Measurements from ENCODE around the gene PNKD.
"Not testable (repeated sequence)": the region's sequence is repeated elsewhere in the genome, so short reads cannot be mapped to it uniquely, and the experiment has no call there.

PNKD gene

DNA sequence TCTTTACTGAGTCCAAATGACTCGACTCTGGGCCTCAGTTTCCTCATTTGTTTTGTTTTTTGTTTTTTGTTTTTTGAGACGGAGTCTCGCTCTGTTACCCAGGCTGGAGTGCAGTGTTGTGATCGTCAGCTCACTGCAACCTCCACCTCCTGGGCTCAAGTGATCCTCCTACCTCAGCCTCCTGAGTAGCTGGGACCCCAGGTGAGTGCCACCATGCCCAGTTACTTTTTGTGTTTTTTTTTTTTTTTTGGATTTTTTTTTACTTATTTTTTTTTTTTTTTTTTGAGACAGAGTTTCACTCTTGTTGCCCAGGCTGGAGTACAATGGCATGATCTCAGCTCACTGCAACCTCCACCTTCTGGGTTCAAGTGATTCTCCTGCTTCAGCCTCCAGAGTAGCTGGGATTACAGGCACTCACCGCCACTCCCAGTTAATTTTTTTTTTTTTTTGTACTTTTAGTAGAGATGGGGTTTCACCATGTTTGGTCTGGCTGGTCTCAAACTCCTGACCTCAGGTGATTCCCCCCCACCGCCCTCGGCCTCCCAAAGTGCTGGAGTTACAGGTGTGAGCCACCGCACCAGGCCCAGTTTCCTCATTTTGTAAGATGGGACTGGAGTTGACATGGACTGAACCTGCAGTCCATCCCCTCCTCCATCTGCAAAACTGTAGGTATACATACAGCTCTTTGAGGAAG, 3.0 kb downstream of the PNKD start:
- DNase-seq (ENCODE audit: low read depth), result not testable (repeated sequence)

DNA sequence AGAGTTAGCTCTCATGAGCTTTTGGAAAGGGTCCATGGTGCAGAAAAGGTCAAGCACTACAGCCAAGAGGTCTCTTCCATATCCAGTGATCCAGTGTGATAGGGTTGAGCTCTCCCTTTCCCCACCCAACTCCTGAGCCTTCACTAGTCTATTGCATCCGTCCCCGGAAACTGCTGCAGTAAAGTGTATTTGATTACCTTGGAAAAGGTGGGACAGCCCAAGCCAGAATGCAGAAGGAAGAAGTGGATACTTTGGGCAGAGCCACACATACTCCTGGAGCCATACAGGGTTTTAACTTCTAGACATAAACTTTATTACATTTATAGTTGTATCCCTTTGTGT, 3.6 kb downstream of the PNKD start:
- no peak for DNase-seq (ENCODE audit: low read depth)

DNA sequence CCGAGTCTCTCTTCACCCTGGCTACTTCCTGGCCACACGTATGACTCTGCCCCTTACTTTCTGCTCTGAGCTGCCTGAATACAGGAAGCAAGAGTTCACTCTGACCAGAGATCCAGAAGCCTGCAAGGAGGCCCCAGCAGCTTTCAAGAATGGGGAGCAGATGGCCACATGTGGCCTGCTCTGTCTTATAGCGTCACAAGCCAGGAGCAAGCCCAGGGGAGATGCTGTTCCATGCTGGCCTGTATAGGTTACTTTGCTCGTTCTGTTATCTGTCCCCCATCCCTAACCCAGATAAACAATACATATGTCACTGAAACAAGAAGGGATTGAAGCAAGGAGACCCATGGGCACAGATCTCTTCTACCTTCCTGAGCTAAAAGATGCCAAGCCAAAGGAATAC, 4.3 kb downstream of the PNKD start:
- no peak for DNase-seq (ENCODE audit: low read depth)

DNA sequence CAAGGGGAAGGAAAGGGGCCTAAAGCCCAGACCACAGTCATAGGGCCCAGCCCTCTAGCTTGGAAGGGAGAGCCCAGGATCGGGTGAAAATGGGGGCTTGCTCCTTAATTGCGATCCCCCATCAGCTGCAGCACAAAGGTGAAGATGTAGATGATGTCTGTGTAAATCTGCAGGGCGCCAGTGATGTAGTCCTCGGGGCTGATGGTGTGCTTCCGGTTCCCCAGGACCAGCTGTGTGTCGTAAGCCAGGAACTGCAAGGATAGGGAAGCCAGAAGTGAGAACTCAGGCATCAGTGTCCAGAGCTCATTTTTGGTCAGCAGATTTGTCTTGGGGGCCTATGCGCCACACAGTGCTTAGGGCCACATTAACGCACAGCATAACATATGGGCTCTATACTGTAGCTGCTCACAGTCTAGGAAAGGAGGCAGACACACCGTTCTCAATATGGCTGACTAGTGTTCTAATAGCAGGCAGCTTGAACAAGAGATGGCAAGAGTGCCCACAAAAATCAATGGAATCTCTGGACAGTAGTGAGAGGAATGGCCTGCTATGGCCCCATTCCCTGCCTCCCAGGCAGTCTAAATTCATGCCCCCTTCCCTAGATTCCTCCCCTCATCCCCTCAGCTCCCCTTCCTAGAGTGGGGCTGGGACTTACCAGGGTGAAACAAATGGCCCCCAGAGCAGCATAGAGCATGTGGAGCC, 5.2 kb downstream of the PNKD start:
- no peak for DNase-seq (ENCODE audit: low read depth)

DNA sequence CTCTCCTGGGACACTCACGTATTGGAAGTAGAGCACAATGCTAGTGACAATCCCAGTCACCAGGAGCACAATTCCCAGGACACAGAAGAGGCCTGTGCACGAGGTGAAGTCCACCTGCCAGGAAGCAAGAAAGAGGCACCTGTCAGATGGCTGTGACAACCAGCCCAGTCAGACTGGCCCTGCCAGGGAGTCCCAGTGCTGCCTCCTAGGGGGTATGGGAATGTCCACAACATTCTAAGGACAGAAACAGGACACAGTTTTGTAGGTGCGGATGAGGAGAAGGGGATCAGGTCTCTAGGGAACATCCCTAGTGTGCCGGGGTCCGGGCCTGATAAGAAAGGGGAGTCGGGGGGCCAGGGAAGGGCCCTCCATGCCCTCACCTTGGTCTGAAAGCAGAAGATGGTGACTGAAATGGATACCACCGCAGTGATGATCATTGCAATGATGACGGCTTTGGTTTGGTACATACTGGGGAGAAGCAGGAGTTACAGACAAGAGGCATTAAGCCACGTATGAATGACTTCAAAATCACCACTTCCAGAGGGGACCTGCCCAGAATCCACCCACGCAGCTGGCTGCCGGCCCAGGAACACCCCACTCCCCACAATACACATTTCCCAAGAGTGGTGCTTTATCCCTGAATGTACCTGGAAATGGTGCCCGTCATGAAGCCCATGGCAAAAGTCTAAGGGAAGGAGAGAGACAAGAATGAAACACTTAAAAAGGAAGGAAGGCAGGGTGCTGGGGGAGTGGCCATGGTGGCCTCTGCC, 6.9 kb downstream of the PNKD start:
- no peak for DNase-seq (ENCODE audit: low read depth)

DNA sequence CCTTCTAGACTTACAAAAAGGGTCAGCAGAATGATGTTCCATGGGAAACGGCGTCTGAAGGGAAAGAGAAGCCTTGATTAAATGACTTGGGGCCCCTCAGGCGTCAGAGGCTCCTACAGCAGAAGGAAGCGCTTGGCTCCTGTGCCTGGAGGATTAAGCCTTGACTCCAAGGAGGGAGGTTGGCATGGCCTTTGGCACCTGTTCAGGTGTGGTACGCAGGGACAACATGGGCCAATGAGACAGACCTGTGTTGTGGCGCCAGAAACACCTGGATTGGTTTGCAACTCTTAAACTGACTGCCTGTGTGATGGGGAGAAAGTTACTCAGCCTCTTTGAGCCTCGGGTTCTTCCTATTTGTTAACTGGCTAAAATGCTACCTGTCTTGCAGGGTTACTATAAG, 7.6 kb downstream of the PNKD start:
- no peak for DNase-seq (ENCODE audit: low read depth)

DNA sequence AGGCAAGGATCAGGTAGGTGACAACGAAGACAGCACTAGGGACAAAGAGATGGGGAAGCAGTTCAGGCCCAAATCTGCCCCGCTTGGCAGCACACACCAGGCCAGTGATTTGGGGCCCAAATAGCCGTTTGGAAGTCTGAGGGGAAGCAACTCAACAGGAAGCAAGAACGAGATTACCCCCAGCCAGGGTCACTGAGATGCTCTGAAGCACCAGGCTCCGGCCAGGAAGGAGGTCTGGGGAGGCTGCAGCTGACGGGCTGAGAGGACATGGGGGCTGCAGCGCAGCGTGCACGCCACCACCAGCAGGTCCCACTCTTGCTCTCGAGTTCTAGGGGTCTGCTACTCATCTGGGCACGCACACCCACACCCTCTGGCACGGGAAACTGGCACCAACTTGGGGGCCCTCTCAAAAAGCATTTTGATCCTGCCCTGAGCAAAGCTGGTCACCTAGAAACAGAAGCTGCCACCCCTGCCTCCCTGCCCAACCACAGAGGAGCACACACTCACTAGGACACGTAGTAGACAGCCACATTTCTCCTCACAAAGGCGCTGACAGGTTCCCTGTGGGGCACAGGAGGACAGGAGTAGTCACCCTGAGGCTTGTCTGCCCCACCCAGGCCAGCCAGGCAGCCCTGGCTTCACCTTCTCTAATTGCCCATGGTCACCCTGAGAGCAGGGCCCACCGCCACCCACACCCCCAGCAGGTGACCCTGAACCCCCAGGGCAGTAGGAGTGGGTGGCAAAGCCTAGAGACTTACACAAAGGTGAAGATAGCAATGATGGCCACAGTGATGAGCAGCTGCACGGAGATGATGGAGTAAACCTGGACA, 8.4 kb downstream of the PNKD start:
- DNase-seq (ENCODE audit: low read depth), result no peak

DNA sequence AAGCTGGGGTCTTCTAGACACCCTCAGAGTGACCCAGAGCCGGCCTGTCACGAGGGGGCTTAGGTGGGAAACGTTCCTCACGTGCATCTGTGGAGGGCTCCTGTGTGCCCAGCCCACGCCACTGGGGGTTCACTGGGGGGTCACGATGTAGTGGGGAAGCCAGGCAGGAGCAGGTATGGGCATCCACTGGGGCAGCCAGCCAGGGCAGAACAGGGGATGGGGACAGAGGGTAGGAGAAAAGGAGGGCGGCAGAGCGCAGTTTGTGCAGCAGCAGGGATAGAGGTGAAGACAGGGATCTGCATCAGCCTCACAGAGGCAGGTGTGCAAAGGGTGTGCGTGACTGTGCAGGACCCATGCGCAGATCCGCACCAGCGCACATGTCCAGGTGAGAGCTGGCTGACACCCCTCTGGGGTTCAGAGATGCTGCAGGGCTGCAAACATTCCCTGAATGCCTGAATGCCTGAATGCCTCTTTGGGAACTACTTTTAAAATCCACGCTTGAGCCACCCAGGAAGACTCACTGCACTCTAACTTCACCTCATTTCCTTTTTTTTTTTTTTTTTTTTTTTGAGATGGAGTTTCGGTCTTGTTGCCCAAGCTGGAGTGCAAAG, 10.0 kb downstream of the PNKD start:
- DNase-seq (ENCODE audit: low read depth), result no peak

DNA sequence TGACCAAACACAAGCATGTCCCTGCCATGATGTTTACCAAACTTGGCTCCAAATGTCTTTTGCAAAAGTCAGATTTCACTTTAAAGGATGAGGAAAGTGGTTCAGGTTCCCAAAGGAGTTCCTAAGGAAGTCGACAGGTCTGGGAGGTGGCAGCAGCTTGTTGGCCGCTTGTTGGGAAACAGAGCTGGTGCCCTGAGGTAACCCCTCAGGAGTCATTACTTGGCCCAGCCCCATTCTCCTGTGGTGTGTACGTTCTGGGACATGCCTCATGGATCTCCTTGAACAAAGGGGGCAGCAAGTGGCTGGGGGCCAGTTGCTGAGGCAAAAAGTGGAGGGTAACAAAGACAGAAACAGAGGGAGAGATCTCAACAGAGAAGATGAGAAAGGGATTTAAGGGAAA, 11.1 kb downstream of the PNKD start:
- no peak for DNase-seq (ENCODE audit: low read depth)

DNA sequence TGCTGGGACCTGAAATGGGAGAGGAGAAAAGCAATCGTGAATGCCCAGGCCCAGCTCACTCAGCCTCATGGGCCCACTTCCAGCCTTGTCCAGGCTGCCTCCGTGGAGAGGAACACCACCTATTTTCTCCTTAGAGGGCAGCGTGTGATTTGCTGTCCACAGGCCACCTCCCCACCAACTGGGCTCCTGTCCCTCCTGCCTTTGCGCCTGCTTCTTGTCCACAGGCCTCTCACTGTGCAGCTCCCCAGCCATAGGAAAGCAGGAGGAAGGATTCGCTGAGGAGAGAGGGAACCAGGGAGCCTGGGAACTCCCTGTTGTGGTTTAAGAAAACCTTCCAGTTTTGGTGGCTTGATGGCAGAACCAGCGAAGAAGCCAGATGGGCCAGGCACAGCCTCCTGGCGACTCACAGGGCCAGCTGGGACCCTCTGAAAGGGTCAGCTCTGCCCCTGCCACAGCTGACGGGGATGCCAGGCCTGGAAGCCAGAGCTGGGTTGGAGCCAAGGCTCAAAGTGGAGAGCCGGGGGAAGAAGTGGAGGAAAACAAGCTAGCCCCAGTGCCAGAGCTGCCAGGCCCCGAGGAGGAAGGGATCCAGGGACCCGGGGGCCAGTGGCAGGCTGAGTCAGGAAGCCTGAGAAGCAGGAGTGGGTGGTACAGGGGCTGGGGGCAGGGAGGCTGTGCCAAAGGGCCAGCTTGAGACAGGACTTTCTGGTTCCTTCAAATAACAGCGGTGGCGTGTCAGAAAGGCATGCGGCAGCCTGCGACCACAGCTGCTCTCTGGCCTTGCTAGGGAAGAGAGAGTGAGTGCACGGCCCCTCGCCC, 12.1 kb downstream of the PNKD start:
- no peak for DNase-seq (ENCODE audit: low read depth)

DNA sequence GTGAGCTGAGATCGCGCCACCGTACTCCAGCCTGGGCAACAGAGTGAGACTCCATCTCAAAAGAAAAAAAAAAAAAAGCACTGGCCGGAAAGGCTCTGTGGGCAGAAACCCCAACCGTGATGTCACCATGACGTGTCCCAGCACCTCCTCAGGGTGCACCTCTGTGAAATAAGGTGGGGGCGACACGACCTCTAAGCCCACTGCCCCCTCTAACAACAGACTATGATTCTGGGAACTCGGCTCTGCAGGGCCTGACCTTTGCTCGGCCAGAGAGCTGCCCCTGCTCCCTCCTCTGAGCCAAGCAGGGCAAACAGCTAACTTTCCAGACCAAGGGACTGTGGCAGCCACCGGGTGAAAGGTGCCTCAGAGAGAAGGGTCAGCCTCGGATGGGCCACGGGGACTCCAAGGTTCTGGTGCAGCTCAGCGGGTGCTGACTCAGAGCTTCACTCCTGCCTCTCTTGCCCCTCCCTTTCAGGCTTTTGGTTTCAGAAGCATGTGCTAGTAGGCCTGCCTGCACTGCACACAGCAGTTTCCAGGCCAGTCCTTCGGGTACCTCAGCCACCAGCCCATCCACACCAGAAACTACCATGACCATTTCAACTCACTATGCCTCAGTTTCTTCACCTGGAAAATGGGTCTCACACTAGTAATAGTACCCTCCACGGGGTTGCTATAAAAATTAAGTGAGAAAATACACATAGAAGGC, 13.9 kb downstream of the PNKD start:
- DNase-seq (ENCODE audit: low read depth), result no peak

DNA sequence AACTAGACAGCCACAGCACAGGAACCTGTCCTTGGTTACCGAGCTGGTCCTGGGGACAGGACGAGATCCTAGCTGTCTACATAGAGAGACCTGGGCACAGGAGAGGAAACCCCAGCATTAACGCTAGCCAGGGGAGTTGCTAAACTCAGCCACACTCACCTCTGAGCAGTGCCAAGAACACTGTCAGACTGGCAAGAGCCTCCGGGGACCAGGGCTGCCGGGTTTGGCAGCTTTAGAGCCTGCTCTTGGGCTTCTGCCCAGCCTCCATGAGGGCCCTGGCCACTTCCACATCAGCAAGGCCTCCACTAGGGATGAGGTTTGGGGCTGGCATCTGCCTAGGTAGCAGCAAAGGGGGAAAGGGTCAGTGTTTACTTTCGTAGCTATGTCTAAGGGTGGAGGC, 15.3 kb downstream of the PNKD start:
- no peak for DNase-seq (ENCODE audit: low read depth)

DNA sequence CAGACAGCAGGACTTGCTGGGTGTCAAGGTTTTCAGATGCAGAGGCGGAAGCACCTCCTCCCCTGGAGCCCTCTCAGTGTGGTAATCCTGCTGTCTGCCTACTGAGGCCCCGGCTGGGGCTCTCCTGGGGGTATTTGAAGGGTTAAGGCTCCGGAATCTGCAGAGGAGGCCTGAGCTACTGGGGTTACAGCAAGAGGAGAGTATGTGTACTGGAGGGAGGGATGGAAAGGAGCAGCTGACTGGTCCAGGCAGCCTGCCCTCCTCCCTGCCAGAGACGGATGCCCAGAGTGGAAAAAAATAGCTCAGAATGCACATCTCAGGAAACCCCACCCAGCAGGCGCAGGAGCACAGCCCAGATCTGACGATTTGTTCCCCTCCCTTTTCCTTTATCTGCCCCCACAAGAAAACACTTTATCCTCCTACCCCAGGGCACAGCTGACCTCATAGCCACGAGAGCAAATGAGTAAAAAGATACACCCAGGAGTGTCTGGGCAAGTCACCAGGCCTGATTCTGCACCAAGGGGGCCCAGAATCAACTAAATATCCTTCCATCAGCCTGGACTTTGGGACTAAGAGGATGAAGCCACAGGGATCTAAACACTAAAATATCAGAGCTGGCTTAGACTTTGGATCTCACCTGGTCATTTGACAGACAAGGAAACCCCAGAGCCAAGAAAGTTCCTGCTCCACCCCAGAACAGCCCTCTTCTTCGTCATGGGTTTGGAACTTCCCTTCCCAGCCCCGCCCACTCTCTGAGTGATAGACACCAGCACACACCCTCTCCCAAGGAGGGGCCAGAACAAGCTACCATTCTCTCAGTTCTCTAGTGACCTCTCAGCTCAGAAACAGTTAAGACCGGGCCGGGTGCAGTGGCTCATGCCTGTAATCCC, 16.5 kb downstream of the PNKD start:
- peak; percentile 89 for DNase-seq (ENCODE audit: low read depth)

DNA sequence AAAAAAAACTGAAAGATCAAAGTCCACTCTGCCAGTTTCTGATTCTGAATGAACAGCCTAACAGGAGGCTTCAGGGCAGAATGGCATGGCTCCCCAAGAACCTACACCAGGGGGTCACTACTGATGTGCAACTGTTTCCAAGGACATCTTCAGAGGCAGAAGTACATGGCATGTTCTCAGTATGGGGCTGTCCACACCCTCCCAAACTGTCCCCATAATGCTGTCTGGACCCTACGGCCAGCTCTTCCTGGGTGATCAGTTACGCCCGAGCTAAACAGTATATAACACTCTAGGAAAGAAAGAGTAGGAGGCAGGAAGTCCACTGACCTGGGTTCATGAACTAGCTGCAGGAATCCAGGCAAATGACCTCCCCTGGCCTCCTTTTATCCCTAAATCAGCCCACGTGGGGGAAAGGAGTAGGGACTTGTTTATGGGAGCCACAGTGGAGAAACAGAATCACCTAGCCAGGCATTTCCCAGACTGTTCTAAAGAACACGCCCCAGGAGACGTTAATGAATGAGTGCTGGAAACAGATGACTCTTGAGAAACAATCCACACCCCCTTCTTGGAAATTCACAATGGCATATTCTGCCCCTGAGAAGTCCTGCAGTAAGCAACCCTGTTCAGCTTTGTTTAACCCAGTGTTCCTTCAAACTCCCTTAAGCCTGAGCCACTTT, 19.5 kb downstream of the PNKD start:
- no peak for DNase-seq (ENCODE audit: low read depth)

DNA sequence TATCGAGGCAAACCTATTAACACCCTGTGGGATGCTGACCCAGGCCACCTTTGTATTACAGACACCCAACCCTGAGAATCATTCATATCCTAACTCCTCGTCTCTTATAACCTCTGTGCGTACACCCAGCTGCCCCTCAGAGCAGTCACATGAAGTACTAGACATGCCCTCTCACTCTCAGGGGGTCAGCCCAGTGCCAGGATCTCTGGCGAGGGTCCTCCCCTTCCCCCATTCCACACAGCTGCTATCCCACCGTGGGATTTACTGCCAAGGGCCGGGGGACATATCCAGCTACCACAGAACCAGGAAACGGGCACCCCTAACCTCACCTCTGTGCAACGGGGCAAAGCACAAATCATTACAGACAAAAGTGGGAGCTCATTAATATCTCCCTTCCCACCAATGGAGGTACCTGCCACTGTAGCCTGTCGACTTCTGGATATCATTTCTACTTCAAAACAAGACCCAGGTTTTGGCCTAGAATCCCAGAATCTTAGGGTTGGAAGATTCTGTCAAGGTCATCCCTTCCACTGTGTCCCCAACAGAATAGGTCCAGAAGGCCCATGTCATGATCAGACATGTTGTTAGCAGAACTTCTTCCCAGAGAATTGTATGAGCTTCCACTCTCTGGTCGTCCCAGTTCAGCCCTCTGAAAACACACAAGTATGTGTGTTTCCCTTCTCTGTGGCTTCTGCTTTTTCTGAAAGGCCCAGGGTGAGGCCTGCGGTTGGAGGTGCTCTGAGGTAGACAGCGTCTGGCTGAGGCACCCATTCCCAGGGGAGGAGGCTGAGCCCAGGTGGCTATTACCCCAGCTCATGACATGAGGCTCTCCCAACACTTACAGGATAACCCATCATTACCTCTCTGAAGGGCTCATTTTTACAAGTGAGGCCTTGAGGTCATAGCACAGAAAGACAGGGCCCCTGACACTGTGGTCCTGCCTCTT, 20.3 kb downstream of the PNKD start:
- DNase-seq (ENCODE audit: low read depth), result no peak

DNA sequence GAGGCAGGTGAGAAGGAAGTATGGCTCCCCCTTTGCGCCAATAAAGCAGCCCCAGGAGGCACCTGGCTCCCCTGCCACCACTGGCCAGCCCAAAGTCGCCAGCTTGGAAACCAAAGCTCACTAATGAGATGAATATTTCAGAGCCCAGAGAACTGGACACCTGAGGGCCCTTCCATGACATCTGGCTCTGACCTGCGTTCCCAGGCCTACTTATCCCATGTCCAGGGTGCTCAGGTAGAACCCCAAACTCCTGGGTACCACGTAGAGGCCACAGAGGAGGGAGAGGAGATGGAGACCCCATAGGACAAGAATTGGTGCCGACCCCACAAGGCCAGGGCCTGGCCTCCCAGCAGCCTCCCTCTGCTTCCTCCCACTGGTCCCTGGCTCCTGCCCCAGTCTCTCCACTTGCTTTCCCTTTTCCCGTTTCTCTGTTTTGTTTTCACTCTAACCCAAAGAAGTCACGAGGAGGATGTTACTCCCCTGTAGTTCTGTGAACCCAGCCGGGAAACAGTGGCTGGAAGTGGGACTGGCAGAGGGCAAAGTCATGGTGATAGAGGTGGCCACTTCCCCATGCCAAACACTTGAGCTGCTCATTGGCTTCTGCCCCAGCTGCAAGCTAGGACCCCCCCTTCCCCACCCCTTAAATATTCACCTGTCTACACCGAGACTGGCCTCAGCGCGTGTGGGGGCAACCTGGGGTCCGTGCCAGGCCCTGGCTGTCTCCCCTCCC, 21.2 kb downstream of the PNKD start:
- no peak for DNase-seq (ENCODE audit: low read depth)

Measured in non-pigmented ciliary epithelial cell (primary cell).